ENCODE measurements around the gene JADE1. TPM values are rescaled to one million over a fixed set of nuclear protein-coding genes. Genes with fewer than 3 reads are reported as not detected.

JADE1 gene
- total and polyA plus RNA-seq, 2 experiments from 2014 or later: 7.1 to 12.3 TPM

GRCh38 chr4:128782875-128783614, 26.5 kb upstream of the JADE1 start:
- Histone ChIP-seq H3K36me3 (no peaks in the 10 kb centered on the region), H3K27ac (no peak overlapping the region), H3K4me1 (ENCODE audit: low read depth) (no peaks in the 10 kb centered on the region), H3K4me3 (no peak overlapping the region), H3K27me3 (peaks cover 74% of the 10 kb centered on the region), H3K9me3 (ENCODE audit: low read depth) (no peaks in the 10 kb centered on the region)
- peak in 1 of 2 donors; percentile 70 for DNase-seq (ENCODE audit: low read depth in 1 of 2, low spot score in 1 of 2)
- no peak for TF ChIP-seq CTCF (IDR thresholded peaks at IDR 0.05; ENCODE audit: low read depth, low read length)

GRCh38 chr4:128787509-128788311, 21.8 kb upstream of the JADE1 start:
- H3K9me3 ChIP-seq (ENCODE audit: low read depth): no peaks in the 10 kb centered on the region
- DNase-seq (ENCODE audit: low read depth in 1 of 2, low spot score in 1 of 2): peak in 1 of 2 donors; percentile 43
- TF ChIP-seq CTCF (IDR thresholded peaks at IDR 0.05; ENCODE audit: low read depth, low read length): no peak
- no peaks in the 10 kb centered on the region for H3K36me3 ChIP-seq
- H3K4me3 ChIP-seq: no peak overlapping the region
- peaks cover 69% of the 10 kb centered on the region for H3K27me3 ChIP-seq
- no peak overlapping the region for H3K27ac ChIP-seq
- no peaks in the 10 kb centered on the region for H3K4me1 ChIP-seq (ENCODE audit: low read depth)

DNA sequence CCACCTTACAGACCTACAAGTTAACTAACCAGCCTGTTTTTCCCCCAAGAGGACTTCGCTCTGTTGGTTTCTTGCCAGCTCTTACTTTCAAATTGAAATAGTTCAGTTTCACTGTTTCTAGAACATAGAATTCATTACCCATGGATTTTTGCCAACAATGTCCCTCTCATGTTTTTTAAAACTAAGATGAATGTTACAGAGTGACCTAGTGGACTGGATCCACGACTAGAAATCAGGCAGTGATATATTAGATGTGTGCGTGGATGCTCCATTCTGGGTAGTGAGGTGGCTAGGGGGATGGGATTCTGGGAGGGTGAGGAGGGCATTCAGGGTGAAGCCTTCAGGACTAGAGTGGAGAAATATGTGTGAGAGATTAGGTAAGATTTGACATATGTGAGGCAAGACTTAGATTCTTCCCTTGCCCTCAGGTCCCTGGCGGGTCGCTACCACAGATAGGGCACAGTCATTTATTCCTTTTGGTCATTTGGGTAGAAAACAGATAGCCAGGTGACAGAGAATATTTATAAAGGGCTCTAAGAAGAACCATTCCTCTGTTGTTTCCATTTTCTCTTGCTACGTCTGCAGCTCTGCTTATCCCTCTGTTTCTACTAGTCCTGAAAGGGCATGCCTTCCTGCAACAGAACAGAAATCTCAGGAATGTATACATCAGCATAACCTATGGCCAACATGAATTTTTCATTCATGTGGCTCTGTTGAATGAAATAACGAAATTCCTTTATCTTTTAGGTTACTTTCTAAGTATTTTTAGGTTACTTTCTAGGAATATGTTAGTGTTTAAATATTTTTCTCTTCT, 15.4 kb upstream of the JADE1 start:
- no peak for TF ChIP-seq CTCF (IDR thresholded peaks at IDR 0.05; ENCODE audit: low read depth, low read length)
- DNase-seq (ENCODE audit: low read depth in 1 of 2, low spot score in 1 of 2): peak in 1 of 2 donors; percentile 68
- Histone ChIP-seq H3K4me3 (no peak overlapping the region), H3K27me3 (peaks cover 74% of the 10 kb centered on the region), H3K4me1 (ENCODE audit: low read depth) (no peaks in the 10 kb centered on the region), H3K36me3 (no peaks in the 10 kb centered on the region), H3K27ac (no peak overlapping the region), H3K9me3 (ENCODE audit: low read depth) (no peaks in the 10 kb centered on the region)

- TF ChIP-seq CTCF (IDR thresholded peaks at IDR 0.05; ENCODE audit: low read depth, low read length): no peak
- no peak overlapping the region for H3K27ac ChIP-seq
- no peaks in the 10 kb centered on the region for H3K4me1 ChIP-seq (ENCODE audit: low read depth)
- peaks cover 80% of the 10 kb centered on the region for H3K27me3 ChIP-seq
- DNase-seq (ENCODE audit: low read depth in 1 of 2, low spot score in 1 of 2): no peak
- no peaks in the 10 kb centered on the region for H3K36me3 ChIP-seq
- H3K9me3 ChIP-seq (ENCODE audit: low read depth): no peaks in the 10 kb centered on the region
- no peak overlapping the region for H3K4me3 ChIP-seq
Observed at GRCh38 chr4:128796934-128797333, 12.6 kb upstream of the JADE1 start.

DNA sequence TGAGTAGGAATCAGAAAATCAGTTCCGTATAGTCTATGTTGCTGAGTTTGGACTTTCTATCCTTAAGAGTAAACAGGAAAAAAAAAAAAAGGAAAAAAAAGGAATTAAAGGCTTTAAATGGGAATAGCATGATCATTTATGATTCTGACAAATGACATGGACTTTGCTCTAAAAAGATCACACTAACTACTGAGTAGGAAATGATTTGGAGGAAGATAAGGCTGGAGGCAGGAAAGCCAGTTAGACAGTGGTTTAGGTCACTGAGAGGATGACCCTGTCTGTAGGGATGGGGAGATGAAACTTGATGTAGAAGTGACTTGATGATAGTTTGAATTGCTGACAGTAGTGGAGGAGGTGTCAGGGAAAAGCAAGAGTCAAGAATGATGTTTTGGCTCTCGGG, 9.2 kb upstream of the JADE1 start:
- no peak overlapping the region for H3K4me3 ChIP-seq
- DNase-seq (ENCODE audit: low read depth in 1 of 2, low spot score in 1 of 2): no peak
- H3K27me3 ChIP-seq: peaks cover 81% of the 10 kb centered on the region
- no peaks in the 10 kb centered on the region for H3K4me1 ChIP-seq (ENCODE audit: low read depth)
- no peak for TF ChIP-seq CTCF (IDR thresholded peaks at IDR 0.05; ENCODE audit: low read depth, low read length)
- H3K27ac ChIP-seq: no peak overlapping the region
- no peaks in the 10 kb centered on the region for H3K36me3 ChIP-seq
- H3K9me3 ChIP-seq (ENCODE audit: low read depth): no peaks in the 10 kb centered on the region

Data from cardiac muscle cell (in vitro differentiated cells and primary cell).